Loucy (cell line): Measurements from ENCODE around the gene CENPP.
"Not testable (repeated sequence)": the region's sequence is repeated elsewhere in the genome, so short reads cannot be mapped to it uniquely, and the experiment has no call there.

Experiments
- H2AFZ ChIP-seq: fragments of 200-600 bp; sonication (generic); 2 replicates; pipeline ENCODE4 v1.6.0; 2016; ENCODE audit warnings: antibody characterized with exemption, mild to moderate bottlenecking, low read length, moderate library complexity
- H3F3A ChIP-seq: fragments of 200-600 bp; 2 replicates; pipeline ENCODE4 v1.6.0; 2016; ENCODE audit warnings: antibody characterized with exemption, low read depth, mild to moderate bottlenecking
- H3K27me3 ChIP-seq: fragments of 200-600 bp; sonication (generic); 2 replicates; pipeline ENCODE4 v1.6.1; 2014; ENCODE audit warnings: low read length, mild to moderate bottlenecking; ENCODE audit not compliant: insufficient read depth, poor library complexity, severe bottlenecking
- H3K36me3 ChIP-seq: fragments of 200-600 bp; sonication (generic); 2 replicates; pipeline ENCODE4 v1.6.1; 2016; ENCODE audit warnings: low read length; ENCODE audit not compliant: insufficient read depth
- H3K4me1 ChIP-seq: fragments of 200-600 bp; sonication (generic); 2 replicates; pipeline ENCODE4 v1.5.1; 2014; ENCODE audit warnings: low read length, mild to moderate bottlenecking; ENCODE audit not compliant: insufficient read depth, poor library complexity, severe bottlenecking
- H3K4me2 ChIP-seq: fragments of 200-600 bp; sonication (generic); 2 replicates; pipeline ENCODE4 v1.6.0; 2014; ENCODE audit warnings: antibody characterized with exemption, low read length, low read depth, mild to moderate bottlenecking; ENCODE audit not compliant: poor library complexity, severe bottlenecking
- H3K4me3 ChIP-seq: fragments of 200-600 bp; sonication (generic); 2 replicates; pipeline ENCODE4 v1.5.1; 2014; ENCODE audit warnings: low read length, mild to moderate bottlenecking, mixed read lengths; ENCODE audit not compliant: poor library complexity, severe bottlenecking
- H3K79me2 ChIP-seq: fragments of 200-600 bp; sonication (generic); 2 replicates; pipeline ENCODE4 v1.6.1; 2014; ENCODE audit warnings: low read length; ENCODE audit not compliant: insufficient read depth
- H3K9ac ChIP-seq: fragments of 200-600 bp; sonication (generic); 2 replicates; pipeline ENCODE4 v1.6.0; 2014; ENCODE audit warnings: mild to moderate bottlenecking, low read depth, low read length, moderate library complexity; ENCODE audit not compliant: poor library complexity, severe bottlenecking
- H3K9me2 ChIP-seq: fragments of 200-600 bp; sonication (generic); replicated peaks from 2 replicates; pipeline ENCODE4 v1.6.1; 2016; ENCODE audit warnings: low read depth, low read length, mixed read lengths
- H3K9me3 ChIP-seq: fragments of 200-600 bp; sonication (generic); 2 replicates; pipeline ENCODE4 v1.6.1; 2014; ENCODE audit warnings: mild to moderate bottlenecking, antibody characterized with exemption, low read length, low read depth; ENCODE audit not compliant: insufficient read depth
- H4K20me1 ChIP-seq: fragments of 200-600 bp; sonication (generic); 2 replicates; pipeline ENCODE4 v1.6.0; 2014; ENCODE audit warnings: antibody characterized with exemption, low read length, mild to moderate bottlenecking; ENCODE audit not compliant: insufficient read depth, poor library complexity, severe bottlenecking
- EZH2phosphoT487 ChIP-seq: fragments of 200-600 bp; IDR thresholded peaks from 2 replicates; pipeline ENCODE4 v1.6.1; 2018; ENCODE audit warnings: antibody characterized with exemption, mild to moderate bottlenecking, moderate library complexity, borderline replicate concordance
- TF ChIP-seq, protein P1 (sequence below): fragments of 200-600 bp; sonication (generic); conservative IDR thresholded peaks from 2 replicates; pipeline ENCODE4 v1.5.1; 2014; ENCODE audit warnings: mild to moderate bottlenecking, antibody characterized with exemption, low read length

Gene CENPP

DNA sequence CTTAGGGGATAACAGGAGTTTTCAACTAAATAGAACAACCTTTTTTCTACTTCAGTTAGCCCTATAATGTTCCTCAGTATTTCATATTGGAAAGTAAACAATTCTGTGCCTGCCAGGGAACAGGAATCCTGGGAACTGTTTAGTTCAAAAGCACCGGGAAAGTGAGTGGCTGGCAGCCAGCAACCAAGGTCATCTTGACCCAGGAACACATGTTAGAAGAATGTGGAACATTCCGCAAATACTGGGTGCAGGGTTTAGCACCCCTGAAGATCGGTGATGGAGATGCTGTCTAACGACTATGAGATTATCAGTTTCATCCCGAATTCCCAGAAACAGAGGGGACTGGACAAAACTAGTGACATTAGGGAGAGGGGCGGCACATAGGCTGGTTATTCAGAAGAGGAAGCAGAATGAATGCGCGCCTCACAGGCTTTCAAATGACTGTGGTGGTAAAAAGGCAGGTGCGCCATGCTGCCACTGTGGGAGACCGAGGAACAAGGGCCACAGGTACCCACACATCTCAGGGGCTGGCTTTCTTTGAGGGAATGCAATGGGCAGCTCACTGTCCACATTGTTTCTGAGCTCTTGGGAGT is 293.0 kb downstream of the CENPP start:
- Histone ChIP-seq H3K4me2 (no peak overlapping the region), H3K79me2 (no peaks in the 10 kb centered on the region), H3K27me3 (no peaks in the 10 kb centered on the region), H3K9me3 (no peaks in the 10 kb centered on the region), H3K9me2 (no peaks in the 10 kb centered on the region), H3K9ac (no peak overlapping the region), H3K4me1 (no peaks in the 10 kb centered on the region), H4K20me1 (no peaks in the 10 kb centered on the region), H3F3A (no peaks in the 10 kb centered on the region), H2AFZ (no peak overlapping the region), H3K36me3 (peaks cover 63% of the 10 kb centered on the region; the same call in 1 of the 2 replicates), H3K4me3 (no peak overlapping the region)
- no peak for TF ChIP-seq EZH2phosphoT487
- TF ChIP-seq, protein P1, sequence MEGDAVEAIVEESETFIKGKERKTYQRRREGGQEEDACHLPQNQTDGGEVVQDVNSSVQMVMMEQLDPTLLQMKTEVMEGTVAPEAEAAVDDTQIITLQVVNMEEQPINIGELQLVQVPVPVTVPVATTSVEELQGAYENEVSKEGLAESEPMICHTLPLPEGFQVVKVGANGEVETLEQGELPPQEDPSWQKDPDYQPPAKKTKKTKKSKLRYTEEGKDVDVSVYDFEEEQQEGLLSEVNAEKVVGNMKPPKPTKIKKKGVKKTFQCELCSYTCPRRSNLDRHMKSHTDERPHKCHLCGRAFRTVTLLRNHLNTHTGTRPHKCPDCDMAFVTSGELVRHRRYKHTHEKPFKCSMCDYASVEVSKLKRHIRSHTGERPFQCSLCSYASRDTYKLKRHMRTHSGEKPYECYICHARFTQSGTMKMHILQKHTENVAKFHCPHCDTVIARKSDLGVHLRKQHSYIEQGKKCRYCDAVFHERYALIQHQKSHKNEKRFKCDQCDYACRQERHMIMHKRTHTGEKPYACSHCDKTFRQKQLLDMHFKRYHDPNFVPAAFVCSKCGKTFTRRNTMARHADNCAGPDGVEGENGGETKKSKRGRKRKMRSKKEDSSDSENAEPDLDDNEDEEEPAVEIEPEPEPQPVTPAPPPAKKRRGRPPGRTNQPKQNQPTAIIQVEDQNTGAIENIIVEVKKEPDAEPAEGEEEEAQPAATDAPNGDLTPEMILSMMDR: no peak

DNA sequence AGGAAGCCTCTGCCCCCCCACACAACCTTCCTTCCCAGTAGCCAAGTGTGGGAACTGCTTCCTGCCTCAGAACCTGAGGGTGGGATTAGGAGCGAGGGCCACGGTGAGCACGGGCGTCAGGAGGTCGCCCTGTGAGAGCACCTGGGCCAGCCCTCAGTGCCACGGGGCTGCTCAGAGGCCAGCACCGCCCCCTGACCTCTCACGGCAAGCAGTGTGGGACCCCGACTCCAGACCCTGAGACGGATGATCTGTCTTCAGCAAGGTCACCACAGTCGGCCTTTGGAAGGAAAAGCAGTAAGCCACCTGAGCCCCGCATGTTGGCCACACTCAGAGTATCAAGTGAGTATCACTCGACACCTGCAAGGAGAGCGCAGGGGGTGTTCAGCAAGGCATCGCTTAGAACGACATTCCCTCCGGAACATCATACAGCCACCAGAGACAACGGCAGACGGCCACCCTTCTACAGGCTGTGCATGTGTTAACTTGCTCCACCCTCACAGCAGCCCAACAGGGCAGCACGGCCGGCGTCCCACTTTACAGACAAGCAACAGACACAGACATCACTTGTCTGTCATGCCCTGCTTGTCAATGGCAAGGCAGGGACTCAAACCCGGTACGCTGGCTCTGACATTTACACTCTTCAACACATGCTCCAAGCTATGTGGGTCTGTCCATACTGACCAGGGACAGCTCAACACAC is 294.0 kb downstream of the CENPP start:
- Histone ChIP-seq H3K9me3 (no peaks in the 10 kb centered on the region), H3K9ac (no peak overlapping the region), H3K27me3 (no peaks in the 10 kb centered on the region), H3K36me3 (peaks cover 61% of the 10 kb centered on the region; the same call in 1 of the 2 replicates), H3K4me2 (no peak overlapping the region), H3K79me2 (no peaks in the 10 kb centered on the region), H3K4me3 (no peak overlapping the region), H3K4me1 (no peaks in the 10 kb centered on the region), H3F3A (no peaks in the 10 kb centered on the region), H2AFZ (no peak overlapping the region), H4K20me1 (no peaks in the 10 kb centered on the region), H3K9me2 (no peaks in the 10 kb centered on the region)
- TF ChIP-seq, protein P1: no peak
- no peak for TF ChIP-seq EZH2phosphoT487

DNA sequence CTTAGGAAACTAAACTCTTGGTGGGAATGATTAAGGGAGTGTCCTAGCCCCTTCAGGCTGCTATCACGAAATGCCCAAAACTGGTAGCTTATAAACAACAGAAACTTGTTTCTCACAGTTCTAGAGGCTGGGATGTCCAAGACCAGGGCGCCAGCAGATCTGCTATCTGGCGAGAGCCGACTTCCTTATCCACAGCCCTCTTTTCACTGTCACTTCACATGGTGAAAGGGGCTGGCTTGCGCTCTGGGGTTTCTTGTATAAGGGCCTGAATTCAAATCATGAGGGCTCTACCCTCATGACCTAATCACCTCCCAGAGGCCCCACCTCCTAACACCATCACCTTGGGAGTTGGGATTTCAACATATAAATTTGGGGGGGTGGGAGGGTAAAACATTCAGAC is 295.1 kb downstream of the CENPP start:
- Histone ChIP-seq H3K9me3 (no peaks in the 10 kb centered on the region), H3K4me1 (no peaks in the 10 kb centered on the region), H2AFZ (no peak overlapping the region), H3K27me3 (no peaks in the 10 kb centered on the region), H4K20me1 (no peaks in the 10 kb centered on the region), H3K9me2 (no peaks in the 10 kb centered on the region), H3K4me3 (no peak overlapping the region), H3K36me3 (peaks cover 55% of the 10 kb centered on the region; the same call in 1 of the 2 replicates), H3K9ac (no peak overlapping the region), H3K79me2 (no peaks in the 10 kb centered on the region), H3K4me2 (no peak overlapping the region), H3F3A (no peaks in the 10 kb centered on the region)
- TF ChIP-seq EZH2phosphoT487: no peak
- TF ChIP-seq, protein P1: no peak

DNA sequence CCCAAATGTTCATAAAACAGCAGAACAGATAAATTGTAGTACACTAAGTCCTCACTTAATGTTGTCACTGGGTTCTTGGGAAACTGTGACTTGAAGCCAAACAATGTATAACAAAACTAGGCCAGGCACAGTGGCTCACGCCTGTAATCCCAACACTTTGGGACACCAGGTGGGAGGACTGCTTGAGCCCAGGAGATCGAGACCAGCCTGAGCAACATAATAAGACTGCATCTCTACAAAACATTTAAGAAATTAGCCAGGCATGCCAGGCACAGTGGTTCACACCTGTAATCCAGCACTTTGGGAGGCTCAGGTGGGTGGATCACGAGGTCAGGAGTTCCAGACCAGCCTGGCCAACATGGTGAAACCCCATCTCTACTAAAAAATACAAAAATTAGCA is 298.2 kb downstream of the CENPP start:
- H3K9me2 ChIP-seq, H3K79me2 ChIP-seq, H3K4me1 ChIP-seq, H3K9ac ChIP-seq, H2AFZ ChIP-seq, H3K4me3 ChIP-seq, H3K4me2 ChIP-seq, H4K20me1 ChIP-seq, H3F3A ChIP-seq, H3K27me3 ChIP-seq, H3K9me3 ChIP-seq: not testable (repeated sequence)
- peaks cover 38% of the 10 kb centered on the region for H3K36me3 ChIP-seq
